ENCODE results near the gene MTCL1.

GRCh38 chr18:8799001-8799400 is 93.6 kb downstream of the MTCL1 start:
- TF ChIP-seq POLR2AphosphoS5 (IDR thresholded peaks at IDR 0.05) (no peak), CTCF (IDR thresholded peaks at IDR 0.05 in 8 of 11, conservative IDR thresholded peaks at IDR 0.05 in 3 of 11) (no peak), POLR2A (IDR thresholded peaks at IDR 0.05) (no peak)
